ENCODE results near the gene TTC21A. TPM values are rescaled to one million over a fixed set of nuclear protein-coding genes. Genes with fewer than 3 reads are reported as not detected.

The TTC21A gene
- total and polyA plus RNA-seq, 2 experiments from 2014 or later = 3.7 to 6.5 TPM

GRCh38 chr3:39186692-39187151 lies 79.2 kb downstream of the TTC21A start:
- Histone ChIP-seq H3K79me2 (no peaks in the 10 kb centered on the region), H3K9me2 (replicated peaks; ENCODE audit: insufficient read depth) (no peaks in the 10 kb centered on the region), H3K4me3 (no peak overlapping the region), H3K4me1 (ENCODE audit: insufficient read depth) (no peaks in the 10 kb centered on the region), H3K4me2 (no peak overlapping the region), H3K27me3 (no peaks in the 10 kb centered on the region), H3K27ac (no peak overlapping the region), H3K36me3 (replicated peaks; ENCODE audit: insufficient read depth, low read depth) (no peaks in the 10 kb centered on the region), H2AFZ (no peak overlapping the region), H3K9me3 (ENCODE audit: low read depth) (no peaks in the 10 kb centered on the region), H4K20me1 (ENCODE audit: insufficient read depth, poor library complexity, severe bottlenecking) (no peaks in the 10 kb centered on the region)
- 82% methylated on average over 11 of the region's 11 CpGs for WGBS (ENCODE audit: low lambda C conversion rate, missing lambda C conversion rate)
- TF ChIP-seq CTCF (IDR thresholded peaks at IDR 0.05; ENCODE audit: poor library complexity) = no peak
- no peak for TF ChIP-seq EZH2 (IDR thresholded peaks at IDR 0.05; ENCODE audit: borderline replicate concordance)
- no peak for TF ChIP-seq EZH2phosphoT487 (IDR thresholded peaks at IDR 0.05; ENCODE audit: low read depth, severe bottlenecking, unreplicated experiment)
- DNase-seq (ENCODE audit: low spot score) = no peak

GRCh38 chr3:39187372-39188155 lies 80.1 kb downstream of the TTC21A start:
- Histone ChIP-seq H3K4me1 (ENCODE audit: insufficient read depth) (no peaks in the 10 kb centered on the region), H2AFZ (no peak overlapping the region), H3K36me3 (replicated peaks; ENCODE audit: insufficient read depth, low read depth) (no peaks in the 10 kb centered on the region), H3K27ac (no peak overlapping the region), H4K20me1 (ENCODE audit: insufficient read depth, poor library complexity, severe bottlenecking) (no peaks in the 10 kb centered on the region), H3K9me3 (ENCODE audit: low read depth) (no peaks in the 10 kb centered on the region), H3K9me2 (replicated peaks; ENCODE audit: insufficient read depth) (no peaks in the 10 kb centered on the region), H3K27me3 (no peaks in the 10 kb centered on the region), H3K4me2 (no peak overlapping the region), H3K4me3 (no peak overlapping the region), H3K79me2 (no peaks in the 10 kb centered on the region)
- TF ChIP-seq EZH2phosphoT487 (IDR thresholded peaks at IDR 0.05; ENCODE audit: low read depth, severe bottlenecking, unreplicated experiment) (no peak), CTCF (IDR thresholded peaks at IDR 0.05; ENCODE audit: poor library complexity) (no peak), EZH2 (IDR thresholded peaks at IDR 0.05; ENCODE audit: borderline replicate concordance) (no peak)
- no peak for DNase-seq (ENCODE audit: low spot score)
- 92% methylated on average over 23 of the region's 23 CpGs for WGBS (ENCODE audit: low lambda C conversion rate, missing lambda C conversion rate)

Small RNA genes within 50 kb of the gene (microRNA-seq; reads per million reads assigned to microRNA genes)
- not detected for gene MIR6822

Small RNA genes within 50 kb of the gene (small RNA-seq; reads per million reads assigned to genes)
- not detected for gene RF00017

Other genes with a start within 250 kb of the TTC21A start
- 3.7 and 3.9 TPM in 2 replicates for gene SCN11A, start 55.7 kb upstream of the TTC21A start, total RNA-seq
- 0.86 and 1.9 TPM in 2 replicates for gene SCN11A, start 55.7 kb upstream of the TTC21A start, polyA plus RNA-seq
- gene WDR48, start 55.7 kb upstream of the TTC21A start, total RNA-seq = 34.7 and 37.0 TPM in 2 replicates
- 24.6 and 25.0 TPM in 2 replicates for gene WDR48, start 55.7 kb upstream of the TTC21A start, polyA plus RNA-seq
- 38.0 and 48.6 TPM in 2 replicates for gene GORASP1, start 53 bp upstream of the TTC21A start, total RNA-seq
- 42.0 and 49.0 TPM in 2 replicates for gene GORASP1, start 53 bp upstream of the TTC21A start, polyA plus RNA-seq
- 71.6 and 78.7 TPM in 2 replicates for gene CSRNP1, start 45.9 kb downstream of the TTC21A start, total RNA-seq
- 112 and 115 TPM in 2 replicates for gene CSRNP1, start 45.9 kb downstream of the TTC21A start, polyA plus RNA-seq
- gene XIRP1, start 84.9 kb downstream of the TTC21A start, total RNA-seq = 0.10 TPM in 1 of 2 replicates, not detected in the other
- gene XIRP1, start 84.9 kb downstream of the TTC21A start, polyA plus RNA-seq = 1.4 TPM in 1 of 2 replicates, not detected in the other
- 0.28 and 0.70 TPM in 2 replicates for gene CX3CR1, start 172.4 kb downstream of the TTC21A start, total RNA-seq
- 1.3 TPM in 1 of 2 replicates, not detected in the other for gene CX3CR1, start 172.4 kb downstream of the TTC21A start, polyA plus RNA-seq
- gene CCR8, start 222.0 kb downstream of the TTC21A start, total RNA-seq = not detected in 2 replicates
- gene CCR8, start 222.0 kb downstream of the TTC21A start, polyA plus RNA-seq = not detected in 2 replicates

Data from hepatocyte (in vitro differentiated cells).